Esophagus squamous epithelium (tissue), 5 donors: Measurements from ENCODE around the gene DGKB. TPM values are rescaled to one million over a fixed set of nuclear protein-coding genes. Genes with fewer than 3 reads are reported as not detected.

ENCODE experiments used
- DNase-seq: peaks from one replicate; lab custom pipeline; 2025; lab: John Stamatoyannopoulos, UW
- H3K27ac ChIP-seq, 4 donors: fragments of 200-600 bp; sonication (generic); one replicate each; pipeline ENCODE4 v1.5.1; 2016 to 2019; ENCODE audit warnings: mild to moderate bottlenecking in 1 of 4
- H3K27me3 ChIP-seq, 4 donors: fragments of 200-600 bp; sonication (generic); 1 replicate in 3 of 4; 2 replicates in 1 of 4; pipeline versions ENCODE4 v1.5.1 to v1.6.0; 2017 to 2021; ENCODE audit warnings: antibody characterized with exemption in 1 of 4
- H3K36me3 ChIP-seq, 3 donors: fragments of 200-600 bp; sonication (generic); one replicate each; pipeline ENCODE4 v1.5.1; 2016 to 2019
- H3K4me1 ChIP-seq, 3 donors: fragments of 200-600 bp; sonication (generic); one replicate each; pipeline ENCODE4 v1.5.1; 2017 to 2019
- H3K4me3 ChIP-seq, 4 donors: fragments of 200-600 bp; sonication (generic); 1 replicate in 3 of 4; 2 replicates in 1 of 4; pipeline ENCODE4 v1.5.1; 2016 to 2019; ENCODE audit warnings: mild to moderate bottlenecking in 2 of 4, moderate library complexity in 1 of 4
- H3K9me3 ChIP-seq, 3 donors: fragments of 200-600 bp; sonication (generic); one replicate each; pipeline ENCODE4 v1.5.1; 2016 to 2019
- POLR2A ChIP-seq, 4 donors: fragments of 450-650 bp; IDR thresholded peaks; one replicate each; pipeline ENCODE4 v1.6.1; 2017; ENCODE audit warnings: antibody characterized with exemption in 4 of 4, mild to moderate bottlenecking in 4 of 4, moderate library complexity in 3 of 4
- WGBS, 2 donors: methylation state at CpG; one replicate each; pipeline ENCODE4 v1.1.5; 2018; 5-methylcytosine and 5-hydroxymethylcytosine counted together
- intact Hi-C: fragments of 100-400 bp; cut with DNase I; formaldehyde crosslinking; loops from one replicate; pipeline ENCODE4 v1.15.0; 2022
- total RNA-seq, 4 donors: library from RNA; depleted of rRNA; stranded (reverse); fragments of >200 nt; gene quantifications; one replicate each; pipeline ENCODE4 v1.1.0, GENCODE V29; 2016
- TF ChIP-seq, protein P1 (sequence below), 6 experiments: fragments of 450-650 bp in 4 of 6; fragments of 200-600 bp in 2 of 6; sonication (generic) in 2 of 6; IDR thresholded peaks; one replicate each; pipeline ENCODE4 v1.5.1; 2016 to 2019; ENCODE audit warnings: antibody characterized with exemption in 6 of 6, mild to moderate bottlenecking in 4 of 6, moderate library complexity in 4 of 6
- donor health status: DM: yes; HTN: yes; CAD: no.

Gene DGKB
- total RNA-seq, 4 donors from 2014 or later, result 0.09 to 1.1 (median 0.23) TPM; not detected in 1

- no peaks in the 10 kb centered on the region for H3K27me3 ChIP-seq
- intact Hi-C loops, result no loop called here
- DNase-seq, result no peak
- H3K36me3 ChIP-seq, result no peaks in the 10 kb centered on the region
- H3K27ac ChIP-seq, result no peak overlapping the region
- TF ChIP-seq, protein P1, sequence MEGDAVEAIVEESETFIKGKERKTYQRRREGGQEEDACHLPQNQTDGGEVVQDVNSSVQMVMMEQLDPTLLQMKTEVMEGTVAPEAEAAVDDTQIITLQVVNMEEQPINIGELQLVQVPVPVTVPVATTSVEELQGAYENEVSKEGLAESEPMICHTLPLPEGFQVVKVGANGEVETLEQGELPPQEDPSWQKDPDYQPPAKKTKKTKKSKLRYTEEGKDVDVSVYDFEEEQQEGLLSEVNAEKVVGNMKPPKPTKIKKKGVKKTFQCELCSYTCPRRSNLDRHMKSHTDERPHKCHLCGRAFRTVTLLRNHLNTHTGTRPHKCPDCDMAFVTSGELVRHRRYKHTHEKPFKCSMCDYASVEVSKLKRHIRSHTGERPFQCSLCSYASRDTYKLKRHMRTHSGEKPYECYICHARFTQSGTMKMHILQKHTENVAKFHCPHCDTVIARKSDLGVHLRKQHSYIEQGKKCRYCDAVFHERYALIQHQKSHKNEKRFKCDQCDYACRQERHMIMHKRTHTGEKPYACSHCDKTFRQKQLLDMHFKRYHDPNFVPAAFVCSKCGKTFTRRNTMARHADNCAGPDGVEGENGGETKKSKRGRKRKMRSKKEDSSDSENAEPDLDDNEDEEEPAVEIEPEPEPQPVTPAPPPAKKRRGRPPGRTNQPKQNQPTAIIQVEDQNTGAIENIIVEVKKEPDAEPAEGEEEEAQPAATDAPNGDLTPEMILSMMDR (IDR thresholded peaks at IDR 0.05), result no peak
- TF ChIP-seq POLR2A (IDR thresholded peaks at IDR 0.05), result no peak
- no peak overlapping the region for H3K4me3 ChIP-seq
- no peaks in the 10 kb centered on the region for H3K4me1 ChIP-seq
- 54 to 63% methylated on average over 4 of the region's 4 CpGs for WGBS, 2 donors
- H3K9me3 ChIP-seq, result no peaks in the 10 kb centered on the region
Measured at GRCh38 chr7:14095233-14095950, 807.2 kb downstream of the DGKB start.
